Embryonic facial prominence (tissue), 1 donor: ENCODE data around the gene AQP12A.

Experiments used
- DNase-seq: peaks from one replicate; pipeline ENCODE4 v3.0.0-alpha.2; 2016; ENCODE audit errors: extremely low spot score

AQP12A gene

GRCh38 chr2:240739797-240740196 is 48.1 kb downstream of the AQP12A start:
- no peak for DNase-seq

GRCh38 chr2:240741091-240741490 is 49.4 kb downstream of the AQP12A start:
- no peak for DNase-seq

- no peak for DNase-seq
These were observed 51.0 kb downstream of the AQP12A start for GRCh38 chr2:240742602-240743095.

- no peak for DNase-seq
These were observed 53.8 kb downstream of the AQP12A start for GRCh38 chr2:240745456-240745855.

- DNase-seq = no peak
These were observed 54.3 kb downstream of the AQP12A start for GRCh38 chr2:240745962-240746361.

- DNase-seq = no peak
These were observed 55.0 kb downstream of the AQP12A start for GRCh38 chr2:240746671-240747070.

GRCh38 chr2:240747256-240747655 is 55.6 kb downstream of the AQP12A start:
- no peak for DNase-seq
